ENCODE data around the gene PXDN. TPM values are rescaled to one million over a fixed set of nuclear protein-coding genes. Genes with fewer than 3 reads are reported as not detected.

The PXDN gene
- total and polyA plus RNA-seq, 10 of the 15 experiments (the other 5 are each of a cell fraction or from before 2014, with no cell fraction given): 0.12 to 0.69 (median 0.23) TPM; not detected in 5

- Histone ChIP-seq H4K20me1 (ENCODE audit: control insufficient read depth, insufficient read depth) (no peaks in the 10 kb centered on the region), H3K79me2 (ENCODE audit: control insufficient read depth, insufficient read depth, low read length) (no peaks in the 10 kb centered on the region), H3K9ac (ENCODE audit: control insufficient read depth, insufficient read depth, low read length) (no peak overlapping the region), H3K9me3 (replicated peaks; ENCODE audit: control insufficient read depth, insufficient read depth, low read length) (no peaks in the 10 kb centered on the region), H3K27me3 (replicated peaks in 1 of 2; ENCODE audit: control insufficient read depth in 2 of 2, insufficient read depth in 2 of 2, low read length in 1 of 2) (no peaks in the 10 kb centered on the region), H3K36me3 (ENCODE audit: control insufficient read depth in 2 of 2, insufficient read depth in 2 of 2, low read length in 1 of 2) (no peaks in the 10 kb centered on the region), H3K4me1 (ENCODE audit: control insufficient read depth, insufficient read depth, low read length) (no peaks in the 10 kb centered on the region), H3K4me3 (no peak overlapping the region), H3K27ac (ENCODE audit: control insufficient read depth, insufficient read depth) (no peak overlapping the region), H3K4me2 (ENCODE audit: control insufficient read depth, insufficient read depth) (no peak overlapping the region), H2AFZ (ENCODE audit: control insufficient read depth, low read depth, low read length) (no peak overlapping the region)
- ChIA-PET CTCF (no interaction called here), RAD21 (ENCODE audit: unreplicated experiment) (no interaction called here), SMC1A (ENCODE audit: uncharacterized antibody, unreplicated experiment) (no interaction called here), POLR2A (no interaction called here)
- 67% methylated on average over 11 of the region's 11 CpGs for WGBS (ENCODE audit: insufficient coverage, insufficient replicate concordance, low lambda C conversion rate, missing lambda C conversion rate)
- no peak for DNase-seq (ENCODE audit: low read depth, low spot score)
- in situ Hi-C loops (cut with MboI) (no loop called here), intact Hi-C loops (cut with micrococcal nuclease; ENCODE audit: unreplicated experiment) (no loop called here)
- FAIRE-seq: no peak
- no peak for ATAC-seq
- no TSS peak for BruUV-seq (replicated peaks)
- TF ChIP-seq CEBPZ (IDR thresholded peaks at IDR 0.05; ENCODE audit: low read depth, low read length) (no peak), CHD1 (IDR thresholded peaks at IDR 0.05; ENCODE audit: low read depth, low read length) (no peak), POLR2A (IDR thresholded peaks at IDR 0.05; ENCODE audit: low read depth, low read length) (no peak), ASH2L (IDR thresholded peaks at IDR 0.05; ENCODE audit: borderline replicate concordance, low read depth) (no peak), TCF3 (IDR thresholded peaks at IDR 0.05; ENCODE audit: borderline replicate concordance, insufficient read depth, low read depth, low read length) (no peak), CUX1 (IDR thresholded peaks at IDR 0.05; ENCODE audit: insufficient replicate concordance, low read depth, low read length) (no peak), IRF4 (IDR thresholded peaks at IDR 0.05; ENCODE audit: low read depth, low read length) (no peak), TCF12 (IDR thresholded peaks at IDR 0.05; ENCODE audit: low read depth, low read length) (no peak), BCL3 (IDR thresholded peaks at IDR 0.05; ENCODE audit: borderline replicate concordance, insufficient read depth, low read depth, low read length, poor library complexity, severe bottlenecking) (no peak), HSF1 (IDR thresholded peaks at IDR 0.05; ENCODE audit: low read depth, low read length) (no peak), SMC3 (IDR thresholded peaks at IDR 0.05; ENCODE audit: borderline replicate concordance, low read length) (no peak), ZNF217 (IDR thresholded peaks at IDR 0.05) (no peak), STAT3 (IDR thresholded peaks at IDR 0.05; ENCODE audit: low read depth, low read length) (no peak), NFYA (IDR thresholded peaks at IDR 0.05; ENCODE audit: borderline replicate concordance, low read depth, low read length) (no peak)
Observed at GRCh38 chr2:1789610-1790009, 45.3 kb upstream of the PXDN start.

Measured in GM12878 (cell line).